GM18526 (cell line): ENCODE measurements around the gene ITGAL.

Experiments used
- POLR2A ChIP-seq: IDR thresholded peaks from 3 replicates; pipeline ENCODE4 v1.6.1; 2011; ENCODE audit not compliant: insufficient read length; ENCODE audit errors: extremely low read depth

Gene ITGAL

DNA sequence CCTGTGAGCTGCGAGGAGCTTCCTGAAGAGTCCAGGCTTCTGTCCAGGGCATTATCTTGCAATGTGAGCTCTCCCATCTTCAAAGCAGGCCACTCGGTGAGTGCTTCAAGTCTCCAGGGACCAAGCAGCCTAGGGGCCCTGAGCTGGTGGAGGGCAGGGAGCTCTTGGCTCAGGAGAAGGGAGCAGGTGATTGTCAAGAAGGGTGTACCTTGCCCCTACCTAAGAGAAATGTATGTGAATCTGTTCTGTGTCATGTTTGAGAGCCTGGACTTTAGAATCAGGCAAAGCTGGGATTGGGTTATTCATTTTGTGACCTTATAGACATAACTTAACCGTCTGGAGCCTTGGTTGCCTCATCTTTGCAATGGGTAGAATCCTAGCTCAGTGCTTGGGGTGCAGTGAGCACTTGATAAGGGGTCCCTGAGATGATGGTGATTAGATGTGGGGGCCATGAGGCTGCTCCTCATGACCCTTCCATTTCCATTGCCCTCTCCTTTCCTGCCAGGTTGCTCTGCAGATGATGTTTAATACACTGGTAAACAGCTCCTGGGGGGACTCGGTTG is 37.9 kb downstream of the ITGAL start:
- TF ChIP-seq POLR2A = no peak

DNA sequence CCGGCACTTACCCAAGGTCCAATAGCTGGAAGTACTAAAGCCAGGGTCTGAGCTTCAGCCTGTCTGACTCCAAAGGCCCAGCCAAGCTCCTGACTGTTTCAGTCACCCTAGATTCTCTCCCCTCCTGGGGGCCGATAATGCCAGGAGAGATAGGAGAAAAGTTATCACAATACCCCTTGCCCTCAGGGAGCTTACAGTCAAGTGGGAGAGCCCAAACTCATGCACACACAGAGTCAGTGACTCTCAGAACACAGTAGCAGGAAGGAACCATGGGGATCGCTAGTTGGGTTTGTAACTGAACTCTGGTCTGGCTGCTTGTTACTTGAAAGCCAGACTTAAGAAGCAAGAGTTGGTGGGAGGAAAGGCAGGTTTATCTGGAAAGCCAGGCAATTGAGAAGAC is 39.0 kb downstream of the ITGAL start:
- no peak for TF ChIP-seq POLR2A

DNA sequence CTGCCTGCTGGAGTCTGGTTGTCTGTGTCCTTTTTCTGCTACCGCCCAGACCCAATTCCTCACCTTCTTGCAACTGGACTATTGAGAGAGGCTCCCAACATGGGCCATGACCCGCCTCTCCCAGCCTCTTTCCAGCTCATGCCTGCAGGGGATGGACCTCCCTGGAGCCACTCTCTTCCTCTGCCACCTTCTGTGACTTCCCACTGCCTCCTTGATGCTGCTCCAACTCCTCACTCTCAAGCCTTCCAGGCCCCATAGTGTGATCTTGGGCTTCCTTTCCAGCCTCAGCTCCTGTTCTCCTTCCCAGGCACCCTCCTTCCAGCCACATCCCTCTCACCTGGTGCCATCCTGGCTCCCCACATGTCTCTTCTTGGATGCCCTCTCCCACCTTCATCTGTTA is 42.7 kb downstream of the ITGAL start:
- TF ChIP-seq POLR2A = no peak

DNA sequence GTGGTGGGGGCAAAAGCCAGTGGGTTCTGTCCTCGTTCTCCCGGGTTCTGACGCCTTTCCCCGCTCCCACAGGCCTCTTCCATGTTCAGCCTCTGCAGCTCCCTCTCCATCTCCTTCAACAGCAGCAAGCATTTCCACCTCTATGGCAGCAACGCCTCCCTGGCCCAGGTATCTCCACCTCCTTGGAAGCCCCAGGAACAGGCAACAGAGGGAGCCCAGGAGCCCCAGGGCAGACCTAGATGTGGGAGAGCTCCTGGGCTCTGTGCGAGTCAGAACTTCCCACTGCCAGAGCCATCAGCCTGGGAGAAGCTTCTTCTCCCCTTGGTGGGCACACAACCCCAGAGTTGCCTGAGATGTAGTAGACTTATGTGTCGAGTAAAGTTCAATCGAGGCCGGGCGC is 46.0 kb downstream of the ITGAL start:
- TF ChIP-seq POLR2A = no peak

DNA sequence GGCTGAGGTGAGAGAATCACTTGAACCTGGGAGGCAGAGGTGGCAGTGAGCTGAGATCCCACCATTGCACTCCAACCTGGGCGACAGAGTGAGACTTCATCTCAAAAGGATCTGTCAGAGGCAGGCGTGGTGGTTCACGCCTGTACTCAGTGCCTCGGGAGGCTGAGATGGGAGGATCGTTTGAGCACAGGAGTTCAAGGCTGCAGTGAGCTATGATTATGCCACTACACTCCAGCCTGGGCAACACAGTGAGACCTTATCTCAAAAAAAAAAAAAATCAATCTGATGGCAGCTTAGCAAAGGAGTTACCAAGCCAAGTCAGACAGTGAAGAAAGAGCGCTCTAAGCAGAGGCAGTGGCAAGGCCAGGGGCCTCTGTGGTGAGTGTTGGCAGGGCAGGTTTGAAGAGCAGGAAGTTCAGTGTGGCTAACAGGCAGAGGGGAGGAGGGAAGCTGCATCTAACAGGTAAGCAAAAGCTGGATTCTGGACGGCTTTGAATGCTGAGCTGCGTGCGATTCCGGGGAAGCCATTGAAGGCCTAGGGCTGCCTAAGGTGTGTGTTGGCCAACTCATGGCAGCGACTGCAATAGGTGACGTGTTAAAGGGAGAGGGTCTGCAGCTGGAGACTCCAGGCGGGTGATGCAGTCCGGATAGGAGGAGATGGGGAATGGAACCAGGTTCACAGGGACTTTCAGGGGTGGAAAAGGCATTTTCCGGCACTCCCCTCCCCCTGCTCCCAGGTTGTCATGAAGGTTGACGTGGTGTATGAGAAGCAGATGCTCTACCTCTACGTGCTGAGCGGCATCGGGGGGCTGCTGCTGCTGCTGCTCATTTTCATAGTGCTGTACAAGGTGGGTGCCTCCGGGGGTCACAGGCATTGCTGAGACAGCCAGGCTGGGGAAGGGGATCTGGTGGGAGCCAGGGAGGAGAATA is 46.8 kb downstream of the ITGAL start:
- no peak for TF ChIP-seq POLR2A

DNA sequence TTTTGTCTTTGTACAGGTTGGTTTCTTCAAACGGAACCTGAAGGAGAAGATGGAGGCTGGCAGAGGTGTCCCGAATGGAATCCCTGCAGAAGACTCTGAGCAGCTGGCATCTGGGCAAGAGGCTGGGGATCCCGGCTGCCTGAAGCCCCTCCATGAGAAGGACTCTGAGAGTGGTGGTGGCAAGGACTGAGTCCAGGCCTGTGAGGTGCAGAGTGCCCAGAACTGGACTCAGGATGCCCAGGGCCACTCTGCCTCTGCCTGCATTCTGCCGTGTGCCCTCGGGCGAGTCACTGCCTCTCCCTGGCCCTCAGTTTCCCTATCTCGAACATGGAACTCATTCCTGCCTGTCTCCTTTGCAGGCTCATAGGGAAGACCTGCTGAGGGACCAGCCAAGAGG is 48.9 kb downstream of the ITGAL start:
- no peak for TF ChIP-seq POLR2A

DNA sequence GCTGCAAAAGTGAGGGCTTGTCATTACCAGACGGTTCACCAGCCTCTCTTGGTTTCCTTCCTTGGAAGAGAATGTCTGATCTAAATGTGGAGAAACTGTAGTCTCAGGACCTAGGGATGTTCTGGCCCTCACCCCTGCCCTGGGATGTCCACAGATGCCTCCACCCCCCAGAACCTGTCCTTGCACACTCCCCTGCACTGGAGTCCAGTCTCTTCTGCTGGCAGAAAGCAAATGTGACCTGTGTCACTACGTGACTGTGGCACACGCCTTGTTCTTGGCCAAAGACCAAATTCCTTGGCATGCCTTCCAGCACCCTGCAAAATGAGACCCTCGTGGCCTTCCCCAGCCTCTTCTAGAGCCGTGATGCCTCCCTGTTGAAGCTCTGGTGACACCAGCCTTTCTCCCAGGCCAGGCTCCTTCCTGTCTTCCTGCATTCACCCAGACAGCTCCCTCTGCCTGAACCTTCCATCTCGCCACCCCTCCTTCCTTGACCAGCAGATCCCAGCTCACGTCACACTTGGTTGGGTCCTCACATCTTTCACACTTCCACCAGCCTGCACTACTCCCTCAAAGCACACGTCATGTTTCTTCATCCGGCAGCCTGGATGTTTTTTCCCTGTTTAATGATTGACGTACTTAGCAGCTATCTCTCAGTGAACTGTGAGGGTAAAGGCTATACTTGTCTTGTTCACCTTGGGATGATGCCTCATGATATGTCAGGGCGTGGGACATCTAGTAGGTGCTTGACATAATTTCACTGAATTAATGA is 49.5 kb downstream of the ITGAL start:
- no peak for TF ChIP-seq POLR2A

DNA sequence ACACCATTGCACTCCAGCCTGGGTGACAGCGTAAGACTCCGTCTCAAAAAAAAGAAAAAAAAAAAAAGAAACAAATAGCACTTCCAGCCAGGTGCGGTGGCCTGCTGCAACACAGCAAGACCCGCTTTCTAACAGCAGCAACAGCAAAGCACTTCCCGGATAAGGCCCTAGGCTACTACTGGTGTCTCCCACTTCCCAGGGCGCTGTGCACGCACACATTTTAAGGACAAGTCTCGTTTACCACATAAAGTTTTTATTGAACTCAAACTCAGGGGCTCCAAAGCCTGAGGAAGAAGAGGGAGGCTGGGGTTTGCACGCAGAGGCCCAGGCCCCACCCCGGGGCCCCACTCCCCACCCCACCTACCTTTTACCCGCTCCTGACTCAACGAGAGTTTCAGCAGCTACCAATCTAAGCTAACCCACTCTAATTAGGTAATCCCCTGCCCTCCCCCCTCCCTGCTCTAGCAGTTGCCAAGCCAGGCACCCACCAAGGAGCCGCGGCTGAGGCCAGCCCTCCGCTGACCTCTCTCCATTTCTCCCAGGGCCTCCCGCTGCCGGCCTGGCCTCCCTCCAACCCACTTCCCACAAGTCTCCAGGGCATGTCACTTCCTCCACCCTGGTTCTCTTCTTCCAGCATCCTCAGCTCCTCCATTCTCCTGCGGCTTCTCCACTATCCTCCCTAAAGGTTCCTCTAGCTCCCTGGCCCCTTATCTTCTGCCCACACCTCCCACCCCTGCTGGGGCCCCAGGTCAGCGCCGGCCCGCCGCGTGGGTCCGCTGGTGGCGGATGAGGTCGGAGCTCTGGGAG is 51.4 kb downstream of the ITGAL start:
- no peak for TF ChIP-seq POLR2A

DNA sequence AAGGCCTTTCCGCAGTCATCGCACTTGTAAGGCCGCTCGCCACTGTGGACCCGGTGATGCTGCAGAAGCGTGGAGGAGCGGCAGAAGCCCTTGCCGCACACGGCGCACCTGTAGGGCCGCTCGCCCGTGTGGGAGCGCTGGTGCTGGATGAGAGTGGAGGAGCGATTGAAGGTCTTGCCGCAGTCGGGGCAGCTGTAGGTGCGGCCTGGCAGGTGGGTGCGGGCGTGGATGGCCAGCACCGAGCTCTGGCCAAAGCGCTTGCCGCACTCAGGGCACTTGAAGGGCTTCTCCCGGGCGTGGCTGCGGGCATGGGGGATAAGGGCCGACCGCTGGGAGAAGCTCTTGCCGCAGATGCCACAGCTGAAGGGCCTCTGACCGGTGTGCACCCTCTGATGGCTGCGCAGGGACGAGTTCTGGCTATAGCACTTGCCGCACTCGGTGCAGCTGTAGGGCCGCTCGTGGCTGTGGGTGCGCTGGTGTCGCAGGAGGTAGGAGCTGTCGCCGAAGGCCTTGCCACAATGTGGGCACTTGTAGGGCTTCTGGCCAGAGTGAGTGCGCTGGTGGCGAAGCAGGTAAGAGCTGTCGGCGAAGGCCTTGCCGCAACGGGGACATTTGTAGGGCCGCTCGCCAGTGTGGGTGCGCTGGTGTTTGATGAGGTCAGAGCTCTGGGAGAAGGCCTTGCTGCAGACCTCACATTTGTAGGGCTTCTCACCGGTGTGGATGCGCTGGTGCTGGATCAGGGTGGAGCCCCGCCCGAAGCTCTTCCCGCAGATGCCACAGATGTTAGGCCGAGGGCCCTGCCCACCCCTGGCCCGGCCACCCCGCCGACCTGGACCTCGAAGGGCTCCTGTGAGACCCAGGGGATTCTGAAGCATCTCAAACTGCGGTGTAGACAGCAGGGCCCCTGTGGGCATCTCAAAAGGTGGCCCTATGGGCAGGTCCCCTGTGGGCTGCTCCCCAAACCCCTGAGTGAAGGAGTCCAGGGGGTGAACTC is 52.3 kb downstream of the ITGAL start:
- TF ChIP-seq POLR2A = no peak

DNA sequence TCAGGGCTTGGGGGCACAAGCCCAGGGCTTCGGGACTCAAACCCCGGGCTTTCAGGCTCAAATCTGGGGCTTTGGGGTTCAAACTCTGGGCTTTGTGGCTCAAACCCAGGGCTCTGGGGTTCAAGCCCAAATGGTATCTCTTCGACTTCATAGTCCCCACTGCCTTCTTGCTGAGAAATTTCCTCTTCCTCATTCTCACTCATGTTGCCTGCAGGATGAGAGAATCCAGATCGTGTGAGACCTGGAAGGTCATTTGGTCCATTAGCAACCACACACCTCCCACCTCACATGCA is 53.2 kb downstream of the ITGAL start:
- TF ChIP-seq POLR2A = no peak

DNA sequence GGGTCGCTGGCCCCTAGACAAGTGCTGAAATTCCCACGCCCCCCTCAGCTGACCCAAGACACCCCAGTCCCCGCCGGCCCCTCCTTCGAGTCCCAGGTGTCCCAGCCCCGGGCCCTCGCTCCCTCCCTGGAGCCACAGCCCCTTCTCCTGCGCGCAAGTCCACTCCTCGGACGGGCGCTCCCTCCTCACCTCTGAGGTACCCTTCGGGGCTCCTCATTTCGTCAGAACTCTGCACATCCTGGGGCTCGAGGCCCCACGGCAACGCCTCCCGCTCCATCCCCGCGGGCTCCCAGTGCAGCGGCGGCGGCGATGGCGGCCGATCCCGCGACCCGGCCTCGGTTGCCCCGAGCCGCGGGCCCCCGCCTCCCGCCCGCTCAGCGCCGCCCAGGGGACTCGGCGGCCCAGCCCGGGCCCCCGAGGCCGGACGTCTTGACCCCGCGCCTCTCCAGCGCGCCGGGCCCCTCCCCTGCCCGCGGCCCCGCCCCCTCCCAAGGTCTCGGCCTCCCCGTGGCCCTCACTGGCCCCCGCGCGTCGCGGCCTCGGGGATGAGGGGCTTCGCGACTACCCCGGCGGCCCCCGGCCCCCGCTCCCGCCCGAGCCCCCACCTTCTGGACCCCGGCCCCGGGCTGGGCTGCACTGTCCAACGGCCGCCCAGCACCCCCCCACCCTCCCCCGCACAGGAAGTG is 53.7 kb downstream of the ITGAL start, which contains the start of gene ZNF768:
Gene ZNF768, minus strand, starts transcription at position 430 of the 686 bp plus-strand sequence. Its CDS starts 153 bp downstream, at position 277.
- TF ChIP-seq POLR2A = no peak

DNA sequence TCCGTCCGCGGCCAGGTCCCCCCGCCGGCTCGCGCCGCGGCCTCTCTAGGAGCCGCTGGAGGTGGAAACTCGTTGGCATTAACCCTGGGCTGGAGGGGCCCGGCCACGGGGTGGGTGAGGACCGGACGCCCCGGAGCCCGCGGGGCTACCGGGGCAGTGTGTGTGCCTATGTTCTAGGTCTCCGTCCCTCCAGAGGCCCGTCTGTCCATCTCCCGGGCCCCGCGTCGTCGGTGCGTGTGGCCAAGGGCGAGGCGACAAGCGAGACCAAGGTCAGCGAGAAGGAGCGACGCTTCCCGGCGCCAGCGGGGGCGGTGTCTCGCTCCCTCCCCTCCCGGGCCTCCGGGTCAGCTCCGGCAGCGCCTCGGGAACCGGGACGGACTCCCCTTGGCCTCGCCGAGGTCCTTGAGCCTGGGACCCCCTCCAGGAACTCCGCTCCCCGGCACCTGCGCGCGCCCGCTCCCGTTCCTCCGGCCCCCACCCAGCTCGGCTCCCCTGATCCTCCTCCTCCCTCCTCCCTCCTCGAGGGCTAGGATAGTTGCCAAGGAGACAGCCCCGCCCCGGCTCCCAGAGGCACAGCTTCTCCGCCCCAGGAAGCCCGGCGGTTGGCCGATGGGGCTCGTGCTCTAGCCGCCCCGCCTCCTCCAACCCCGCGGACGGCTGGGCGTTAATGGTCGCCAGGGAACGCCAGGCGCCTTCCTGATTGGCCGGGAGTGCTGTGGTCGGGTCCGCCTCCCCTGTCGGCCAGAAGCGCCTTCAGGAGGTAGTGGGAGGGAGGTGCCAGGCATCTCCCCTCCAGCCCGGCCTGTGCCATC is 54.5 kb downstream of the ITGAL start:
- peak; percentile 56 for TF ChIP-seq POLR2A
